Smooth muscle cell (in vitro differentiated cells): ENCODE measurements around the gene SLC7A4. TPM values are rescaled to one million over a fixed set of nuclear protein-coding genes. Genes with fewer than 3 reads are reported as not detected.

Source experiments
- DNase-seq: peaks from one replicate; lab custom pipeline; 2025; ENCODE audit not compliant: unreplicated experiment; lab: John Stamatoyannopoulos, UW
- H2AFZ ChIP-seq: fragments of 200-600 bp; sonication (generic); 2 replicates; pipeline ENCODE4 v1.6.0; 2016; ENCODE audit warnings: antibody characterized with exemption, low read depth, mild to moderate bottlenecking
- H3F3A ChIP-seq: fragments of 200-600 bp; sonication (generic); 2 replicates; pipeline ENCODE4 v1.6.0; 2017; ENCODE audit warnings: antibody characterized with exemption, low read depth
- H3K27ac ChIP-seq: fragments of 200-600 bp; sonication (generic); 2 replicates; pipeline ENCODE4 v1.5.1; 2016; ENCODE audit warnings: low read depth, mild to moderate bottlenecking
- H3K27me3 ChIP-seq: fragments of 200-600 bp; sonication (generic); 2 replicates; pipeline ENCODE4 v1.6.1; 2016; ENCODE audit warnings: low read depth, mild to moderate bottlenecking
- H3K36me3 ChIP-seq: fragments of 200-600 bp; sonication (generic); 2 replicates; pipeline ENCODE4 v1.5.1; 2016; ENCODE audit warnings: low read depth
- H3K4me1 ChIP-seq: fragments of 200-600 bp; sonication (generic); 2 replicates; pipeline ENCODE4 v1.5.1; 2016; ENCODE audit warnings: low read depth
- H3K4me2 ChIP-seq: fragments of 200-600 bp; sonication (generic); 2 replicates; pipeline ENCODE4 v1.6.0; 2016; ENCODE audit warnings: mild to moderate bottlenecking
- H3K4me3 ChIP-seq: fragments of 200-600 bp; sonication (generic); 2 replicates; pipeline ENCODE4 v1.5.1; 2016; ENCODE audit warnings: mild to moderate bottlenecking
- H3K79me2 ChIP-seq: fragments of 200-600 bp; sonication (generic); 2 replicates; pipeline ENCODE4 v1.6.0; 2016; ENCODE audit warnings: low read depth, mild to moderate bottlenecking
- H3K9ac ChIP-seq: fragments of 200-600 bp; sonication (generic); 2 replicates; pipeline ENCODE4 v1.6.0; 2016; ENCODE audit warnings: low read depth
- H3K9me3 ChIP-seq: fragments of 200-600 bp; sonication (generic); replicated peaks from 2 replicates; pipeline ENCODE4 v1.5.1; 2016; ENCODE audit warnings: low read depth
- H4K20me1 ChIP-seq: fragments of 200-600 bp; sonication (generic); 2 replicates; pipeline ENCODE4 v1.6.0; 2016; ENCODE audit warnings: low read depth
- WGBS: methylation state at CpG from one replicate; pipeline ENCODE4 v1.1.7; 2016; ENCODE audit warnings: low lambda C conversion rate; 5-methylcytosine and 5-hydroxymethylcytosine counted together
- polyA plus RNA-seq: library from polyadenylated mRNA; unstranded; fragments of >200 nt; fragmentation: Nextera tagmentation; extraction: Ambion mirVana; gene quantifications from 2 replicates; pipeline ENCODE4 v1.2.1, GENCODE V29; 2016
- total RNA-seq: library from RNA; depleted of rRNA; stranded (reverse); fragments of >200 nt; gene quantifications from 2 replicates; pipeline ENCODE4 v1.2.3, GENCODE V29; 2014
- TF ChIP-seq, protein P1 (sequence below): fragments of 200-600 bp; sonication (generic); IDR thresholded peaks from 2 replicates; pipeline ENCODE4 v1.5.1; 2017; ENCODE audit warnings: borderline replicate concordance, mild to moderate bottlenecking, antibody characterized with exemption; ENCODE audit not compliant: insufficient read depth, poor library complexity, severe bottlenecking

SLC7A4 gene
- total and polyA plus RNA-seq, 2 experiments from 2014 or later, result 0.30 to 1.5 TPM

DNA sequence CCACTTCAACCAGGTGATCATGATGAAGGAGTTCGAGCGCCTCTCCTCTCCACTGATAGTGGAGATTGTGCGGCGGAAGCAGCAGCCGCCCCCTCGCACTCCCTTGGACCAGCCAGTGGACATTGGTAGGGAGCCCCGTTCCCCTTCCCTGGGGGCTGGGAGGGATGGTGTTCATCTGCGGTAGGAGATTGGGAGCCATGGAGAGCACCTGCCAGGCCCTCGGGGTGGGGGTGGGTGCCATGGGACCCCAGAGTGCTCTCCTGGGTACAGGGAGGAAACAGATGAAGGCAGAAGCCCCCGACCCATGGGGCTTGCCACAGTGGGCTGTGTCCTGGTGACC is 37.5 kb downstream of the SLC7A4 start:
- no peaks in the 10 kb centered on the region for H3K36me3 ChIP-seq
- no peaks in the 10 kb centered on the region for H4K20me1 ChIP-seq
- DNase-seq, result no peak
- no peaks in the 10 kb centered on the region for H3K9me3 ChIP-seq
- no peak overlapping the region for H3K27ac ChIP-seq
- H3K79me2 ChIP-seq, result no peaks in the 10 kb centered on the region
- 98% methylated on average over 10 of the region's 10 CpGs for WGBS
- no peak overlapping the region for H3K9ac ChIP-seq
- no peak overlapping the region for H3K4me3 ChIP-seq
- H2AFZ ChIP-seq, result no peak overlapping the region
- H3K27me3 ChIP-seq, result no peaks in the 10 kb centered on the region
- no peak overlapping the region for H3K4me2 ChIP-seq
- no peaks in the 10 kb centered on the region for H3K4me1 ChIP-seq
- no peaks in the 10 kb centered on the region for H3F3A ChIP-seq
- TF ChIP-seq, protein P1, sequence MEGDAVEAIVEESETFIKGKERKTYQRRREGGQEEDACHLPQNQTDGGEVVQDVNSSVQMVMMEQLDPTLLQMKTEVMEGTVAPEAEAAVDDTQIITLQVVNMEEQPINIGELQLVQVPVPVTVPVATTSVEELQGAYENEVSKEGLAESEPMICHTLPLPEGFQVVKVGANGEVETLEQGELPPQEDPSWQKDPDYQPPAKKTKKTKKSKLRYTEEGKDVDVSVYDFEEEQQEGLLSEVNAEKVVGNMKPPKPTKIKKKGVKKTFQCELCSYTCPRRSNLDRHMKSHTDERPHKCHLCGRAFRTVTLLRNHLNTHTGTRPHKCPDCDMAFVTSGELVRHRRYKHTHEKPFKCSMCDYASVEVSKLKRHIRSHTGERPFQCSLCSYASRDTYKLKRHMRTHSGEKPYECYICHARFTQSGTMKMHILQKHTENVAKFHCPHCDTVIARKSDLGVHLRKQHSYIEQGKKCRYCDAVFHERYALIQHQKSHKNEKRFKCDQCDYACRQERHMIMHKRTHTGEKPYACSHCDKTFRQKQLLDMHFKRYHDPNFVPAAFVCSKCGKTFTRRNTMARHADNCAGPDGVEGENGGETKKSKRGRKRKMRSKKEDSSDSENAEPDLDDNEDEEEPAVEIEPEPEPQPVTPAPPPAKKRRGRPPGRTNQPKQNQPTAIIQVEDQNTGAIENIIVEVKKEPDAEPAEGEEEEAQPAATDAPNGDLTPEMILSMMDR, result no peak

DNA sequence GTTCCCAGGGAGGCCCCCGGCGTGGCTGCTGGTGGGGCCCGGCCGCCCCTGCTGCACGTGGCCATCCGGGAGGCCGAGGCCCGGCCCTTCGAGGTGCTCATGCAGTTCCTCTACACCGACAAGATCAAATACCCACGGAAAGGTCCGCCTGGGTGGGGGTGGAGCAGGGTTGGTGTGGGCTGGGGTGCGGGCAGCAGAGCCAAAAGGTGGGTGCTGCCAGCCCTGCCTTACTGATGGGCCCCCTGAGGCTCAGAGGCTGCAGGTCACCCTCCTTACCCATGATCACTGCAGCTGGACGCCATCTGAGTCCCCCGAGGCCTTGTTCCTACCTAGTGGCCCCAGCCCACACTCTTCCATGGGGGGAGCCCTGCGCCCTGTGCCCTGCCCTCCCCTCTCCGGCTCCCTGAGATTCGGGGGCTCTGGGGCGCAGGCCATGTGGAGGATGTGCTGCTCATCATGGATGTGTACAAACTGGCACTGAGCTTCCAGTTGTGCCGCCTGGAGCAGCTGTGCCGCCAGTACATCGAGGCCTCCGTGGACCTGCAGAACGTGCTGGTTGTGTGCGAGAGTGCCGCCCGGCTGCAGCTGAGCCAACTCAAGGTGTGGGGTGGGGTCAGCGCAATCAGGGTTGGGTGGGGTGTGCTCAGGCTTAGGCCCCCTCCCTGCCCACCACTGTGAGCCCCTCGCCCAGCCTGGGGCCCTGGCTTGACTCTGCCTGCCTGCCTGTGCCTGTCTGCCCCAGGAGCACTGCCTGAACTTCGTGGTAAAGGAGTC is 38.0 kb downstream of the SLC7A4 start:
- Histone ChIP-seq H3K9ac (no peak overlapping the region), H3K4me3 (no peak overlapping the region), H3K4me1 (no peaks in the 10 kb centered on the region), H3K27ac (no peak overlapping the region), H3F3A (no peaks in the 10 kb centered on the region), H3K4me2 (no peak overlapping the region), H2AFZ (no peak overlapping the region), H3K27me3 (no peaks in the 10 kb centered on the region), H3K36me3 (no peaks in the 10 kb centered on the region), H3K79me2 (no peaks in the 10 kb centered on the region), H4K20me1 (no peaks in the 10 kb centered on the region), H3K9me3 (no peaks in the 10 kb centered on the region)
- TF ChIP-seq, protein P1, result no peak
- DNase-seq, result no peak
- 94% methylated on average over 29 of the region's 30 CpGs for WGBS

DNA sequence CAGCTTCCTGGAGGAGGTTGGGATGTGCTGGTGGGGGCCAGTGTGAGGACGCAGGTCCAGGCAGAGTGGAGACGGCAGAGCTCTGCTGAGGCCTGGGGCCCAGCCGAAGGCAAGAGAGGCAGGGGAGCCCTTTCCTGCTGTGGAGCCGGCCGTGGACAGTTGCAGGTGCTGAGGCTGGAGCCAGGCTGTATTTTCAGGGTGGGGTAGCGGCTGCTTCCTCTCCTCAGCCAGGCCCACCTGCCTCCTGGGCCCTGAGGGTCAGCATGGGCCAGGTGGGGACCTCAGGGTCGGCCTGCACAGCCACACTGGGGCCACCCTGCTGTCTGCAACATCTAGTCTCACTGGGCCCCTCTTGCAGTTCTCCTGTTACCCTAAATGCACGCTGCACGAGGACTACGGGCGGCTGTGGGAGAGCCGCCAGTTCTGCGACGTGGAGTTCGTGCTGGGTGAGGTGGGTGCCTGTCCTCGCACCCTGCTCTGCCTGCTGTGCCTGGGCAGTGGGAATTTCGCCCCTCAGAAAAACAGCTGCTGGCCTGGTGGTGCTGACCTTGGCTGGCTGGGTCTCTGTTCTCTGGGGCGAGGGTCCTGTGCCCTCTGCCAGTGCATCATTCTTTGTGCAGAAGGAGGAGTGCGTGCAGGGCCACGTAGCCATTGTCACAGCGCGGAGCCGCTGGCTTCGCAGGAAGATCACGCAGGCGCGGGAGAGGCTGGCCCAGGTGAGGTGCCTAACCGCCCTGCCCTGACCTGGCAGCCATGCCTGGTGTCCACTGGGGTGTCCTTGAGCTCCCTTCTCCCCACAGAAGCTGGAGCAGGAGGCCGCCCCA is 38.8 kb downstream of the SLC7A4 start:
- Histone ChIP-seq H3K36me3 (no peaks in the 10 kb centered on the region), H3K27me3 (no peaks in the 10 kb centered on the region), H3K4me1 (no peaks in the 10 kb centered on the region), H3K79me2 (no peaks in the 10 kb centered on the region), H2AFZ (no peak overlapping the region), H3K9me3 (no peaks in the 10 kb centered on the region), H3F3A (no peaks in the 10 kb centered on the region), H3K9ac (no peak overlapping the region), H3K4me3 (no peak overlapping the region), H4K20me1 (no peaks in the 10 kb centered on the region), H3K4me2 (no peak overlapping the region), H3K27ac (no peak overlapping the region)
- DNase-seq, result no peak
- TF ChIP-seq, protein P1, result no peak
- WGBS, result 98% methylated on average over 29 of the region's 29 CpGs
